Endodermal cell (in vitro differentiated cells): Measurements from ENCODE around the gene CEP170B. TPM values are rescaled to one million over a fixed set of nuclear protein-coding genes. Genes with fewer than 3 reads are reported as not detected.
A peak's percentile ranks its signal among the peaks of the same experiment; 100 is the strongest.

Experiments
- DNase-seq: peaks from one replicate; pipeline ENCODE4 v3.0.0-alpha.2; 2017
- H3K27ac ChIP-seq: 2 replicates; pipeline ENCODE4 v1.5.1; 2013; ENCODE audit warnings: mild to moderate bottlenecking, low read depth, low read length, moderate library complexity
- H3K27me3 ChIP-seq: 2 replicates; pipeline ENCODE4 v1.6.1; 2013; ENCODE audit warnings: mild to moderate bottlenecking, low read length, moderate library complexity; ENCODE audit not compliant: insufficient read depth, control insufficient read depth, poor library complexity, severe bottlenecking
- H3K36me3 ChIP-seq: 2 replicates; pipeline ENCODE4 v1.7.0; 2013; ENCODE audit warnings: mild to moderate bottlenecking, low read length, moderate library complexity; ENCODE audit not compliant: control insufficient read depth, insufficient read depth
- H3K4me1 ChIP-seq: one replicate; pipeline ENCODE4 v1.7.0; 2013; ENCODE audit warnings: low read length; ENCODE audit not compliant: control insufficient read depth, insufficient read depth
- H3K4me3 ChIP-seq: 2 replicates; pipeline ENCODE4 v1.5.1; 2013; ENCODE audit warnings: mild to moderate bottlenecking, low read length, moderate library complexity
- H3K9ac ChIP-seq: 2 replicates; pipeline ENCODE4 v1.6.1; 2013; ENCODE audit warnings: mild to moderate bottlenecking, low read length, moderate library complexity; ENCODE audit not compliant: poor library complexity, severe bottlenecking; ENCODE audit errors: extremely low read depth
- H3K9me3 ChIP-seq: 2 replicates; pipeline ENCODE4 v1.6.1; 2013; ENCODE audit warnings: mild to moderate bottlenecking, low read length, moderate library complexity; ENCODE audit not compliant: control insufficient read depth
- H3K27ac Mint-ChIP-seq: 2 replicates; pipeline ENCODE4 v1.8.0; 2020; ENCODE audit warnings: mixed read lengths
- H3K27me3 Mint-ChIP-seq: 2 replicates; pipeline ENCODE4 v1.8.0; 2021; ENCODE audit warnings: mild to moderate bottlenecking, mixed read lengths; ENCODE audit not compliant: insufficient read depth
- H3K36me3 Mint-ChIP-seq: 2 replicates; pipeline ENCODE4 v1.8.0; 2020; ENCODE audit warnings: low read depth, mixed read lengths
- H3K4me1 Mint-ChIP-seq: 2 replicates; pipeline ENCODE4 v1.8.0; 2020; ENCODE audit warnings: mixed read lengths
- H3K4me3 Mint-ChIP-seq: 2 replicates; pipeline ENCODE4 v1.8.0; 2020; ENCODE audit warnings: mild to moderate bottlenecking, moderate library complexity, mixed read lengths
- H3K9me3 Mint-ChIP-seq: 2 replicates; pipeline ENCODE4 v1.8.0; 2020; ENCODE audit warnings: mild to moderate bottlenecking, mixed read lengths
- WGBS, 2 experiments: methylation state at CpG; one replicate each; pipeline versions ENCODE4 v1.1.5 to v1.1.7; 2013; ENCODE audit warnings: missing lambda C conversion rate in 2 of 2, mixed read lengths in 1 of 2; ENCODE audit not compliant: insufficient coverage in 1 of 2, insufficient read length in 1 of 2; 5-methylcytosine and 5-hydroxymethylcytosine counted together
- total RNA-seq, 2 donors: library from RNA; stranded (reverse); fragmentation: NEBNext Ultra II Directional in 1 of 2; extraction: Animal tissue kit (Norgen Biotek cat#: 25700) in 1 of 2; gene quantifications; 2 replicates in 1 of 2; 3 replicates in 1 of 2; pipeline ENCODE4 v1.2.1, GENCODE V29; 2021
- TF ChIP-seq, protein P1 (sequence below): fragments of 200-600 bp; sonication (generic); conservative IDR thresholded peaks from 2 replicates; pipeline ENCODE4 v1.5.0; 2021; ENCODE audit warnings: antibody characterized with exemption, mild to moderate bottlenecking

CEP170B gene
- total RNA-seq, 2 donors from 2014 or later: 38.9 to 43.1 TPM

DNA sequence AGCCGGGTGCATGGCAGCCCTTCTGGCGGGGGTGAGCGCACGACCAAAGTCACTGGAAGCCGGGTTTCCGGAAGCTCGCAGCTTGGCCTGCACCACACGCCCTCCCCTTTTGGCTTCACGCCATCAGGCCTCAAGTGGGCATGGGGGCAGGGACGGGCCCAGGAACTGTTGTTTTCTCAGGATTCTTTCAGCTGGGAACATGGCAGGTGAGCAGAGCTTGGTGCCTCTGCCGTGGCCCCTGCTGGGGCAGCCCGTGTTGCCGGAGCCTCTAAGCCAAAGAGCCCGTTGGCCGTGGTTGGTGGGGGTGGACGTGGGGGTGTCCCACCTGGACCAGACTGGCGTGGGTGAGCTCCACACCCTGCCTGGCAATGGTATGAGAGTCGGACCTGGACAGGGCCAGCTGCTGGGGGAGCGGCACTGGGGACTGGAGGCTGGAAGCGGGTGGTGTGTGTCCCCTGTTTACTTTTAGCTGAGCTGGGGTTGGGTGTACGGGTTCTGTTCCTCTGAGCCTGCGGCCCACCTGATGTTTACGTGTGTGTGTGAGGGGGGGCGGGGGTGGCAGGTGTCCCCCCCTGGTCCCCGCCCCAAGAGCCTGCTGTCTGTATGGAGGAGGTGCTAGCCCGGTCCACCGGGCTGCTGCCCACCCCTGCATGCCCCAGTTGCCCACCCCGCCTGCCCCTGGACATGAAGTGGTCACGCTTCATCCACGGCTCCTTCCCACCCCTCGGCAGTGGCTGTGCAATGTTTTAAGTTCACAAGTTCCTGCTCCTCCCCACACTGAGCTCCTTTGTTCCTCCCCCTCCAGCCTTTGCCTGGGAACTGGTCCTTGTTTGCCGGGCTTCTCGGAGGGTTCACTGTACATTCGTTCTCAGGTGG, 31.0 kb downstream of the CEP170B start:
- Histone ChIP-seq H3K9ac (no peak overlapping the region), H3K4me3 (no peak overlapping the region), H3K9me3 (no peaks in the 10 kb centered on the region), H3K27me3 (no peaks in the 10 kb centered on the region), H3K36me3 (no peaks in the 10 kb centered on the region), H3K27ac (no peak overlapping the region), H3K4me1 (no peaks in the 10 kb centered on the region)
- Mint-ChIP-seq H3K4me3 (no peak overlapping the region), H3K36me3 (no peaks in the 10 kb centered on the region), H3K4me1 (no peaks in the 10 kb centered on the region), H3K27ac (no peak overlapping the region), H3K9me3 (no peaks in the 10 kb centered on the region), H3K27me3 (no peaks in the 10 kb centered on the region)
- 92 to 95% methylated on average over 18 to 34 of the region's 34 CpGs for WGBS, 2 experiments
- TF ChIP-seq, protein P1, sequence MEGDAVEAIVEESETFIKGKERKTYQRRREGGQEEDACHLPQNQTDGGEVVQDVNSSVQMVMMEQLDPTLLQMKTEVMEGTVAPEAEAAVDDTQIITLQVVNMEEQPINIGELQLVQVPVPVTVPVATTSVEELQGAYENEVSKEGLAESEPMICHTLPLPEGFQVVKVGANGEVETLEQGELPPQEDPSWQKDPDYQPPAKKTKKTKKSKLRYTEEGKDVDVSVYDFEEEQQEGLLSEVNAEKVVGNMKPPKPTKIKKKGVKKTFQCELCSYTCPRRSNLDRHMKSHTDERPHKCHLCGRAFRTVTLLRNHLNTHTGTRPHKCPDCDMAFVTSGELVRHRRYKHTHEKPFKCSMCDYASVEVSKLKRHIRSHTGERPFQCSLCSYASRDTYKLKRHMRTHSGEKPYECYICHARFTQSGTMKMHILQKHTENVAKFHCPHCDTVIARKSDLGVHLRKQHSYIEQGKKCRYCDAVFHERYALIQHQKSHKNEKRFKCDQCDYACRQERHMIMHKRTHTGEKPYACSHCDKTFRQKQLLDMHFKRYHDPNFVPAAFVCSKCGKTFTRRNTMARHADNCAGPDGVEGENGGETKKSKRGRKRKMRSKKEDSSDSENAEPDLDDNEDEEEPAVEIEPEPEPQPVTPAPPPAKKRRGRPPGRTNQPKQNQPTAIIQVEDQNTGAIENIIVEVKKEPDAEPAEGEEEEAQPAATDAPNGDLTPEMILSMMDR: no peak
- peak; percentile 48 for DNase-seq

DNA sequence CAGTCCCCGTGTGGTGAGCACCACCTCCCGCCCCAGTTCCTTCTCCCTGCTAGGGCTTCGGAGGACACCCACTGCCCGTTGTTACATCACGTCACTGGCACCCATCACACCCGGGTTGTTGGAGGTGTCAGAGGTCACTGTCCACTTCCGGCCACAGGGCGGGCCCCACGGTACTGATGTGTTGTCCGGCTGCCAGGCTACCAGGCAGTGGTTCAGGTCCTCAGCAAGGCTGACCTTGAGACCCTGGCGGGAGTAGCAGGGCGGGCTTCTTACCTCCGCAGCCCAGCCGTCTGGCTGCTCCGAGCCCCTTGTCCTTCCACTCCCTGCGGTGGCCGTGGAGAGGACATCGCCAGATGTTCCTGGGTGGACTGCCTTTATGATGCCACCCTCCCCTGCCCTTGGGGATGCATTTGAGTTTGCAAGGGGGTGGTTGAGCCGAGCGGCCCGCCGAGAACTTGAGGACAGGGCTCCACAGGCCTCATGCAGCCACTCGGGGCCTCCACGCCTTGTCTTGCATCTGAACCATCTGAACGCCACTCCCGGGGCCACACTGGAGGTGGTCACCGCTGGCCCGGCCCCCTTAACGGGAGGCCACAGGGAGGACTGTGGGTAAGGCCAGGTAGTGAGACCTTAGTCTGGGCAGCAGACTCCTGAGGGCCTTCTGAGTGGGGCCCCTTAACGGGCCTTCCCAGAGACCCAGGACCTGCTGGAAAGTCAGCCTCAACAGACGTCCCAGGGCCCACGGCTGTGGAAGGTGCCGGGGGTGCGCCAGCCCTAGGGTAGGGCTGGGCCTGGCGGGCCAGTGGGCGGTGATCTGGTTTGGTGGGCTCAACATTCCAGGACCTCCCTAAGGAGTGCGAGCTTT, 32.5 kb downstream of the CEP170B start:
- Histone ChIP-seq H3K9me3 (no peaks in the 10 kb centered on the region), H3K4me1 (no peaks in the 10 kb centered on the region), H3K27me3 (peaks cover 12% of the 10 kb centered on the region), H3K27ac (no peak overlapping the region), H3K4me3 (no peak overlapping the region), H3K36me3 (no peaks in the 10 kb centered on the region), H3K9ac (no peak overlapping the region)
- Mint-ChIP-seq H3K27me3 (no peaks in the 10 kb centered on the region), H3K36me3 (no peaks in the 10 kb centered on the region), H3K4me3 (no peak overlapping the region), H3K4me1 (no peaks in the 10 kb centered on the region), H3K27ac (no peak overlapping the region), H3K9me3 (no peaks in the 10 kb centered on the region)
- DNase-seq: peak; percentile 40
- WGBS, 2 experiments: 94 to 99% methylated on average over 13 to 37 of the region's 37 CpGs
- TF ChIP-seq, protein P1: no peak

DNA sequence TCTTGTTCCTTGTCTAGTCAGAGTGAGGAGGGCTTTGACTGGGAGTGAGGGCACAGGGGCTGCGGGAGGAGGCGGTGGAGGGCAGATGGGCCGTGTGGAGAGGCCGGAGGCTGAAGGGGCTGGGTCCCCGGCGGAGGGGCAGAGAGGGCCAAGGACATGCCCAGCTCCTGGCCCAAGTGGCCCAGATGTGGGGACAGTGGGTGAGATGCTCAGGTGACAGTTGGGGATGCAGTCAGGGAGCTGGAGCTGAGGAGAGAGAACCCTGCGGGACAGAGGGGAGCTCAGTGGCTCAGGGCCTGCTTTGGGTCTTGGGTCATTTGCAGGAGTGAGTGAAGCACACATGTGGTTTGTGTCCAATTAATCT, 33.1 kb downstream of the CEP170B start:
- no peak overlapping the region for H3K27ac Mint-ChIP-seq
- H3K9me3 Mint-ChIP-seq: no peaks in the 10 kb centered on the region
- TF ChIP-seq, protein P1: no peak

More for the DNA sequence above, 33.1 kb downstream of the CEP170B start:
- H3K4me1 Mint-ChIP-seq: no peaks in the 10 kb centered on the region
- peak; percentile 36 for DNase-seq
- Histone ChIP-seq H3K27ac (no peak overlapping the region), H3K4me3 (no peak overlapping the region), H3K4me1 (no peaks in the 10 kb centered on the region), H3K27me3 (peaks cover 17% of the 10 kb centered on the region), H3K36me3 (no peaks in the 10 kb centered on the region), H3K9ac (no peak overlapping the region), H3K9me3 (no peaks in the 10 kb centered on the region)
- 92 to 95% methylated on average over 6 to 7 of the region's 7 CpGs for WGBS, 2 experiments
- no peak overlapping the region for H3K4me3 Mint-ChIP-seq
- no peaks in the 10 kb centered on the region for H3K36me3 Mint-ChIP-seq
- H3K27me3 Mint-ChIP-seq: peaks cover 1% of the 10 kb centered on the region
